Ascending aorta (tissue), 2 donors: ENCODE data around the gene ANKRD29. TPM values are rescaled to one million over a fixed set of nuclear protein-coding genes. Genes with fewer than 3 reads are reported as not detected.

Experiments
- DNase-seq, 2 donors: peaks; one replicate each; pipeline ENCODE4 v3.0.0-alpha.2; 2019; ENCODE audit warnings: low spot score in 2 of 2
- H3K27ac ChIP-seq, 2 donors: fragments of 200-600 bp; sonication (generic); one replicate each; pipeline ENCODE4 v1.5.1; 2016 to 2017; ENCODE audit warnings: mild to moderate bottlenecking in 1 of 2
- H3K27me3 ChIP-seq: fragments of 200-600 bp; sonication (generic); one replicate; pipeline ENCODE4 v1.5.1; 2017
- H3K36me3 ChIP-seq, 2 donors: fragments of 200-600 bp; sonication (generic); one replicate each; pipeline ENCODE4 v1.5.1; 2016
- H3K4me1 ChIP-seq, 2 donors: fragments of 200-600 bp; sonication (generic); one replicate each; pipeline ENCODE4 v1.5.1; 2016 to 2017; ENCODE audit warnings: mild to moderate bottlenecking in 1 of 2
- H3K4me3 ChIP-seq, 2 donors: fragments of 200-600 bp; sonication (generic); one replicate each; pipeline ENCODE4 v1.5.1; 2016 to 2017; ENCODE audit warnings: mild to moderate bottlenecking in 1 of 2
- H3K9me3 ChIP-seq, 2 donors: fragments of 200-600 bp; sonication (generic); one replicate each; pipeline ENCODE4 v1.5.1; 2016
- CTCF ChIP-seq, 3 experiments: fragments of 200-600 bp in 2 of 3; fragments of 450-650 bp in 1 of 3; sonication (generic) in 2 of 3; IDR thresholded peaks; one replicate each; pipeline ENCODE4 v1.5.1; 2016 to 2019; ENCODE audit warnings: antibody characterized with exemption in 3 of 3, mild to moderate bottlenecking in 1 of 3, moderate library complexity in 1 of 3
- intact Hi-C: fragments of 100-400 bp; cut with DNase I; formaldehyde crosslinking; loops from one replicate; pipeline ENCODE4 v1.15.1; 2023
- total RNA-seq: library from RNA; depleted of rRNA; stranded (reverse); fragments of >200 nt; gene quantifications from one replicate; pipeline ENCODE4 v1.1.0, GENCODE V29; 2016

The ANKRD29 gene
- total RNA-seq, 1 donor from 2014 or later, result 118 TPM

- peak overlapping the region; percentile 84 to 87 for H3K4me3 ChIP-seq
- H3K9me3 ChIP-seq, result no peaks in the 10 kb centered on the region
- intact Hi-C loops, result loop anchor here (1.0 to 10.0 kb wide), 4 partner anchors 71 to 1768 kb away; partner anchors contain the start of genes RIOK3 and ZNF521
- peak overlapping the region; percentile 98 to 100 for H3K27ac ChIP-seq
- H3K27me3 ChIP-seq, result no peaks in the 10 kb centered on the region
- peaks cover 0 to 3% of the 10 kb centered on the region in 2 donors for H3K36me3 ChIP-seq
- TF ChIP-seq CTCF (IDR thresholded peaks at IDR 0.05), result no peak
- no peak for DNase-seq
- peaks cover 10 to 29% of the 10 kb centered on the region in 2 donors for H3K4me1 ChIP-seq
These were observed 75.5 kb downstream of the ANKRD29 start for GRCh38 chr18:23587220-23587642.

GRCh38 chr18:23586249-23587196, 76.2 kb downstream of the ANKRD29 start, which contains the start of gene NPC1:
NPC1 (minus strand) TSS chr18:23586506; CDS start chr18:23586343, 163 bp downstream.
- DNase-seq, result peak; percentile 81 to 97
- peak within 1 kb of the TSS; percentile 98 to 100 for H3K27ac ChIP-seq
- H3K27me3 ChIP-seq, result no peaks in the 10 kb centered on the region
- peak; percentile 90 to 96 (median 92) for TF ChIP-seq CTCF (IDR thresholded peaks at IDR 0.05)
- H3K36me3 ChIP-seq, result peaks cover 0 to 3% of the 10 kb centered on the region in 2 donors
- H3K9me3 ChIP-seq, result no peaks in the 10 kb centered on the region
- H3K4me3 ChIP-seq, result peak within 1 kb of the TSS; percentile 84 to 87
- intact Hi-C loops, result loop anchor here (1.0 to 10.0 kb wide), 5 partner anchors 70 to 1768 kb away; partner anchors contain the start of genes RIOK3, RMC1 and ZNF521
- peaks cover 10 to 29% of the 10 kb centered on the region in 2 donors for H3K4me1 ChIP-seq

- intact Hi-C loops, result loop anchor here (1.0 to 10.0 kb wide), 4 partner anchors 83 to 1769 kb away; partner anchors contain the start of genes RIOK3, RMC1 and ZNF521
- DNase-seq, result no peak
- peaks cover 0 to 3% of the 10 kb centered on the region in 2 donors for H3K36me3 ChIP-seq
- H3K4me3 ChIP-seq, result peak overlapping the region; percentile 84 to 87
- H3K9me3 ChIP-seq, result no peaks in the 10 kb centered on the region
- peak overlapping the region; percentile 98 to 100 for H3K27ac ChIP-seq
- H3K27me3 ChIP-seq, result no peaks in the 10 kb centered on the region
- H3K4me1 ChIP-seq, result peaks cover 10 to 29% of the 10 kb centered on the region in 2 donors
- TF ChIP-seq CTCF (IDR thresholded peaks at IDR 0.05), result no peak
These were observed 76.8 kb downstream of the ANKRD29 start for GRCh38 chr18:23585897-23586248.

- no peaks in the 10 kb centered on the region for H3K9me3 ChIP-seq
- H3K36me3 ChIP-seq, result peaks cover 0 to 3% of the 10 kb centered on the region in 2 donors
- no peak for TF ChIP-seq CTCF (IDR thresholded peaks at IDR 0.05)
- peak overlapping the region; percentile 98 to 100 for H3K27ac ChIP-seq
- no peak for DNase-seq
- H3K4me3 ChIP-seq, result peak overlapping the region; percentile 84 to 87
- H3K27me3 ChIP-seq, result no peaks in the 10 kb centered on the region
- intact Hi-C loops, result loop anchor here (5.0 to 10.0 kb wide), 3 partner anchors 133 to 1770 kb away; partner anchors contain the start of genes RIOK3 and ZNF521
- H3K4me1 ChIP-seq, result peaks cover 10 to 29% of the 10 kb centered on the region in 2 donors
These were observed 77.5 kb downstream of the ANKRD29 start for GRCh38 chr18:23585007-23585871.
